MCF 10A (cell line): ENCODE data around the gene PRCD. TPM values are rescaled to one million over a fixed set of nuclear protein-coding genes. Genes with fewer than 3 reads are reported as not detected.
"Not testable (repeated sequence)": the region's sequence is repeated elsewhere in the genome, so short reads cannot be mapped to it uniquely, and the experiment has no call there.

Experiments
- BruUV-seq: library from RNA; stranded (reverse); fragments of 400-500 nt; replicated peaks from 2 replicates; lab custom pipeline; 2021; lab: Mats Ljungman, UMichigan
- CTCF ChIA-PET: fragments of 300-600 bp; sonication (Branson Sonifier 250); formaldehyde crosslinking; extraction: SDS; loops from one replicate; lab custom pipeline; 2021; ENCODE audit warnings: antibody characterized with exemption, inconsistent platforms; lab: Yijun Ruan, JAX
- POLR2A ChIA-PET: fragments of 300-600, 350-650 bp; sonication (Branson Sonifier 250); formaldehyde crosslinking; extraction: SDS; loops from one replicate; lab custom pipeline; 2020; ENCODE audit warnings: antibody characterized with exemption, inconsistent platforms; lab: Yijun Ruan, JAX
- DNase-seq: peaks from one replicate; pipeline ENCODE4 v3.0.0-alpha.2; 2018; ENCODE audit not compliant: unreplicated experiment
- H3K27ac Mint-ChIP-seq: one replicate; pipeline ENCODE4 v1.8.0; 2022; ENCODE audit warnings: mild to moderate bottlenecking, low read depth, mixed read lengths; ENCODE audit not compliant: unreplicated experiment
- H3K27me3 Mint-ChIP-seq: one replicate; pipeline ENCODE4 v1.8.0; 2022; ENCODE audit warnings: mixed read lengths; ENCODE audit not compliant: insufficient read depth, unreplicated experiment
- H3K36me3 Mint-ChIP-seq: one replicate; pipeline ENCODE4 v1.8.0; 2022; ENCODE audit warnings: mild to moderate bottlenecking, moderate library complexity, mixed read lengths; ENCODE audit not compliant: insufficient read depth, unreplicated experiment
- H3K4me1 Mint-ChIP-seq: one replicate; pipeline ENCODE4 v1.8.0; 2022; ENCODE audit warnings: mixed read lengths; ENCODE audit not compliant: insufficient read depth, unreplicated experiment
- H3K4me3 Mint-ChIP-seq: one replicate; pipeline ENCODE4 v1.8.0; 2022; ENCODE audit warnings: mild to moderate bottlenecking, moderate library complexity, mixed read lengths; ENCODE audit not compliant: unreplicated experiment
- H3K9me3 Mint-ChIP-seq: one replicate; pipeline ENCODE4 v1.8.0; 2022; ENCODE audit warnings: mixed read lengths; ENCODE audit not compliant: unreplicated experiment
- intact Hi-C: fragments of 100-400 bp; cut with micrococcal nuclease; formaldehyde crosslinking; loops from 2 replicates; pipeline ENCODE4 v1.14.1; 2022
- total RNA-seq: library from RNA; stranded (reverse); gene quantifications from 2 replicates; pipeline ENCODE4 v1.2.3, GENCODE V29; 2022
- TF ChIP-seq, protein P1 (sequence below): fragments of 200-600 bp; IDR thresholded peaks from one replicate; pipeline ENCODE4 v1.8.0; 2022; ENCODE audit warnings: antibody characterized with exemption, mild to moderate bottlenecking; ENCODE audit not compliant: unreplicated experiment

The PRCD gene
- total RNA-seq, 1 experiment from 2014 or later: not detected

DNA sequence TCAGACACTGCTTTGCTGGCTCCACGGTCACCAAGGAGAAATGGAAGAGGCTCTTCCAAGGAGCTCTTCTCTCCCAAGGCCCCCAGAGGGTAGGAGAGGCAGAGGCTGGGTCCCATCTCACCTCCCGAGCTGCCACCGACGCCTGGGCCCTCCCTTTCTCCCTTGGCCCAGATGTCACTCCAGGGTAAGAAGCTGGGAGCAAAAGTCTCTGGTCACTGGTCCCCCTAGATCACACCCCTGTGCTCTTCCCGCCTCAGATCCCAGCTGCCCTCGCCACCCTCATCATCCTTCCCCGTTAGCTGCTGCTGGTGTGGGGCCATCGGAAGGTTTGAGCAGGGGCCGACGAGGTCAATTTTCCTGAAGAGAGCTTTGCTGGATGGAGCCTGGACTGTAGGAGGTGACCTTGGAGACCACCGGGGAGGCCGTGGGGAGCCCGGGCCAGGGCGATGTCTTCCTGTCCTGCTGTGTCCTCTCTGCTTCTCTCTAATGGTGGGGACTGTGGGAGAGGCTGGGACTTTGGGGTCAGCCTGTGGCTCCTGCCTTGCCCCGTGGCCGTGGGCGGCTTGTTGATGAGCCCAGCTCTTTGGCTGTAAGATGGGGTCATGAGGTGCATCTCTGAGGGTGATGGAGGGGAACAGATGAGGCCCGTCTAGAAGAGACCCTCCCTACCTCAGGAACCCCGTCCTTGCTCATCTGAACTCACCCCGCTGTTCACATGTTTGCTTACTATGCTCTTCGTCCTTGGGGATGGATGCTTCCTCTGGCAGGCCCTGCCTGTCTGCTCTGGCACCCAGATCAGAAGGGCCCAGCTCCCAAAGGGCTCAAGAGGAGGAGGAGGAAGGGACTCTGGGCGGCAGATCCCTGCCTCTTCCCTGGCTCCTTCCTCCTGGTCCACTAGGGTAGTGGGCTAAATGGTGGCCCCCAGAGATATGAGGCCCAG, 27.2 kb upstream of the PRCD start:
- H3K4me1 Mint-ChIP-seq: peaks cover 5% of the 10 kb centered on the region

DNA sequence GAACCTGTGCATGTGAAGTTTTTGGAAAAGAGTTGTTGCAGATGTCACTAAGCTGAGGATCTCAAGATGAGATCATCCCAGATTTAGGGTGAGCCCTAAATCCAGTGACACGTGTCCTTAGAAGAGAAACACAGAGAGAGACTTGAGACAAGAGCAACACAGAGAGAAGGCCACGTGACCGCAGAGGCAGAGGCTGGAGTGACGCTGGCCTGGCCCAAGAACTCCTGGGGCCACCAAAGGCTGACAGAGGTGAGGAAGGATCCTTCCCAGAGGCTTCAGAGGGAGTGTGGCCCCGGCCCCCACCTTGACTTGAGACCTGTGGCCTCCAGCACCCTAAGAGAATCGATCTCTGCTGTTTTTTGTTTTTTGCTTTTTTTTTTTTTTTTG, 26.5 kb upstream of the PRCD start:
- DNase-seq: no peak
- no TSS peak for BruUV-seq
- Mint-ChIP-seq H3K27me3 (peaks cover 6% of the 10 kb centered on the region), H3K9me3 (no peaks in the 10 kb centered on the region), H3K4me3 (no peak overlapping the region), H3K4me1 (peaks cover 5% of the 10 kb centered on the region), H3K36me3 (no peaks in the 10 kb centered on the region), H3K27ac (no peak overlapping the region)
- TF ChIP-seq, protein P1, sequence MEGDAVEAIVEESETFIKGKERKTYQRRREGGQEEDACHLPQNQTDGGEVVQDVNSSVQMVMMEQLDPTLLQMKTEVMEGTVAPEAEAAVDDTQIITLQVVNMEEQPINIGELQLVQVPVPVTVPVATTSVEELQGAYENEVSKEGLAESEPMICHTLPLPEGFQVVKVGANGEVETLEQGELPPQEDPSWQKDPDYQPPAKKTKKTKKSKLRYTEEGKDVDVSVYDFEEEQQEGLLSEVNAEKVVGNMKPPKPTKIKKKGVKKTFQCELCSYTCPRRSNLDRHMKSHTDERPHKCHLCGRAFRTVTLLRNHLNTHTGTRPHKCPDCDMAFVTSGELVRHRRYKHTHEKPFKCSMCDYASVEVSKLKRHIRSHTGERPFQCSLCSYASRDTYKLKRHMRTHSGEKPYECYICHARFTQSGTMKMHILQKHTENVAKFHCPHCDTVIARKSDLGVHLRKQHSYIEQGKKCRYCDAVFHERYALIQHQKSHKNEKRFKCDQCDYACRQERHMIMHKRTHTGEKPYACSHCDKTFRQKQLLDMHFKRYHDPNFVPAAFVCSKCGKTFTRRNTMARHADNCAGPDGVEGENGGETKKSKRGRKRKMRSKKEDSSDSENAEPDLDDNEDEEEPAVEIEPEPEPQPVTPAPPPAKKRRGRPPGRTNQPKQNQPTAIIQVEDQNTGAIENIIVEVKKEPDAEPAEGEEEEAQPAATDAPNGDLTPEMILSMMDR: no peak
- CTCF ChIA-PET: interaction anchor here (2.0 kb wide), 1 partner anchor 9 kb away, joined by 5 read pairs; no protein-coding TSS in a partner anchor
- POLR2A ChIA-PET: interaction anchor here (1.3 to 1.4 kb wide), 2 partner anchors 38 to 61 kb away, joined by 3 to 5 read pairs; no protein-coding TSS in a partner anchor
- intact Hi-C loops: no loop called here

More for the DNA sequence above, 27.2 kb upstream of the PRCD start:
- TF ChIP-seq, protein P1: no peak
- Mint-ChIP-seq H3K4me3 (no peak overlapping the region), H3K27me3 (peaks cover 12% of the 10 kb centered on the region), H3K36me3 (no peaks in the 10 kb centered on the region), H3K27ac (no peak overlapping the region), H3K9me3 (no peaks in the 10 kb centered on the region)
- no peak for DNase-seq
- no TSS peak for BruUV-seq
- CTCF ChIA-PET: interaction anchor here (0.6 to 2.0 kb wide), 7 partner anchors 10 to 416 kb away, joined by 3 to 6 read pairs (median 3); no protein-coding TSS in a partner anchor
- POLR2A ChIA-PET: interaction anchor here (1.2 to 1.5 kb wide), 4 partner anchors 27 to 60 kb away, joined by 3 to 5 read pairs (median 3); no protein-coding TSS in a partner anchor
- intact Hi-C loops: no loop called here

DNA sequence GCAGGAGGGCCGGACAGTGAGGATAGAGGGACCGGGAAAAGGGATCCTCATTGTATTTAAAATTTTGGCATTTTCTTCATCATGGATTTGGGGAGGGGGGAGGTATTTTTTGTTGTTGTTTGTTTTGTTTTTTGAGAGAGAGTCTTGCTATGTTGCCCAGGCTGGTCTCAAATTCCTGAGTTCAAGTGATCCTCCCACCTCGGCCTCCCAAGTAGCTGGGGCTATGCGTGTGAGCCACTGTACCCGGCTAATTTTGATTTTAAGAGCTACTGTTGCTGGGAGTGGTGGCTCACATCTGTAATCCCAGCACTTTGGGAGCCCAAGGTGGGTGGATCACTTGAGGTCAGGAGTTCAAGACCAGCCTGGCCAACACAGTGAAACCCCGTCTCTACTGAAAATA, 25.5 kb upstream of the PRCD start:
- H3K36me3 Mint-ChIP-seq, POLR2A ChIA-PET, intact Hi-C loops, H3K4me1 Mint-ChIP-seq, BruUV-seq, H3K9me3 Mint-ChIP-seq, DNase-seq, H3K4me3 Mint-ChIP-seq, H3K27ac Mint-ChIP-seq: not testable (repeated sequence)
- H3K27me3 Mint-ChIP-seq: peaks cover 12% of the 10 kb centered on the region
- CTCF ChIA-PET: interaction anchor here (1.5 kb wide), 1 partner anchor 8 kb away, joined by 7 read pairs; no protein-coding TSS in a partner anchor

DNA sequence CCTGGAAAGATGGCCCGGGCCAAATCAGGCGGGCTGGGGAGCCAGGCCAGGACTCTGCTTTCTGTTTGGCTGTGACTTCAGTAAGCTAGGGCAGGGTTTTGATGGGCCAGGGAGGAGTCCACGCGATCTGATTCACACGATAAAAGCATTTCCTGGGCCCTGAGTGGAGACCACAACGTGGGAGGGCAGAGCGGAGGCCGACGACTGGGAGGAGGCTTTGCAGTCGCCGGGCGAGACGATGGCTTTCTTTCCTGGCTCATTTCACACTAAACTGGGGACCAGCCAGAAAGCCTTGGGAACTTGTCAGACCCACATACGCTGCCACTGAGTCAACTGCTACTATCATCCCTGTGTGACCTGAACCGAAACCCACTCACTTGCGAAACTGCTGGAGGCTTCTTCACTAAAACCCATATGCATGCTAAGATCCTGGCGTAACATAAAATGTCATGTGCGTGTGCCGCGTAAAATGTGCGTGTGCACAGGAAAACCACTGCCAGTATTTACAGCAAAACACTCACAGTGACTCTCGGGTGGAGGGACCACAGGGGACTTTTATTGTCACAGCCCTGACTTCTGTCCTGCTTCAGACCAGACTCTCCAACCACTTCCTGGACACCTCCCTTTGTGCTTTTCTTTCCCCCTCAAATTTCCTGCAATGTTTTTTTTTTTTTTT, 24.4 kb upstream of the PRCD start:
- CTCF ChIA-PET: interaction anchor here (0.5 to 1.7 kb wide), 7 partner anchors 7 to 52 kb away, joined by 3 to 10 read pairs (median 4); no protein-coding TSS in a partner anchor
- TF ChIP-seq, protein P1: no peak
- intact Hi-C loops: no loop called here
- Mint-ChIP-seq H3K27me3 (peaks cover 22% of the 10 kb centered on the region), H3K27ac (no peak overlapping the region), H3K4me3 (no peak overlapping the region), H3K9me3 (no peaks in the 10 kb centered on the region), H3K36me3 (no peaks in the 10 kb centered on the region), H3K4me1 (peaks cover 5% of the 10 kb centered on the region)
- no TSS peak for BruUV-seq
- POLR2A ChIA-PET: no interaction called here
- no peak for DNase-seq
